SK-N-MC (cell line): ENCODE results near the gene TRPM5.

ENCODE experiments used
- EZH2 ChIP-seq: fragments of 200-600 bp; sonication (generic); IDR thresholded peaks from one replicate; pipeline ENCODE4 v1.6.1; 2017; ENCODE audit warnings: antibody characterized with exemption
- FOXP2 ChIP-seq: optimal IDR thresholded peaks from 2 replicates; pipeline ENCODE3; 2011; ENCODE audit warnings: mild to moderate bottlenecking, moderate library complexity; ENCODE audit not compliant: insufficient read depth; ENCODE audit errors: extremely low read length, control extremely low read depth
- POLR2AphosphoS5 ChIP-seq: IDR thresholded peaks from 2 replicates; pipeline ENCODE4 v1.6.1; 2012; ENCODE audit warnings: mild to moderate bottlenecking, low read depth, low read length, borderline replicate concordance

DNA sequence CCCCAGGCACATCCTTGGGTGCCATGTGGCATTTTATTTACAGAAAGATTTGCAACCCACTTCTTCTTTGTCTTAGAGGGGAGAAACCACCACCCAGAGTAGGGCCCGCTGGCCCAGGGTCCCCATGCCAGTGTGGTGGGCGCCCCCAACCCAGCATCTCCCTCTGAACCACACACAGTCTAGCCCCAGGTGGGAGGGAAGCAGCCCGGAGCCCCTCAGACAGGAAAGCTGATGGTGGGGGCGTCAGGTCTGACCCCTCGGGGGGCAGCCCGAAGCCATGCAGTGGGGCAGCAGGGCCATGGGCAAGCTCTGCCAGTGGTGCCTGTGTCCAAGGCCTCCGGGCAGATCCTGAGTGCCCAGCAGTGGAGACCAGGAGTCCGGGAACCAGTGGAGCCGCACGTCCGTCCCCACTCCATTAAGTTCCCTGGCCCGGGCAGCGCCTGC lies 11.7 kb downstream of the TRPM5 start:
- TF ChIP-seq EZH2 (no peak), POLR2AphosphoS5 (no peak), FOXP2 (no peak)
